Mesothelial cell of epicardium (in vitro differentiated cells): ENCODE results near the gene DHTKD1. TPM values are rescaled to one million over a fixed set of nuclear protein-coding genes. Genes with fewer than 3 reads are reported as not detected.

Source experiments
- DNase-seq, 2 experiments: peaks; one replicate each; pipeline ENCODE4 v3.0.0; 2021; ENCODE audit warnings: low spot score in 2 of 2; ENCODE audit not compliant: unreplicated experiment in 2 of 2
- H3K27ac Mint-ChIP-seq: 2 replicates; pipeline ENCODE4 v1.8.0; 2021; ENCODE audit warnings: mixed read lengths
- H3K27me3 Mint-ChIP-seq: 2 replicates; pipeline ENCODE4 v1.8.0; 2021; ENCODE audit warnings: low read depth, mixed read lengths
- H3K36me3 Mint-ChIP-seq: 2 replicates; pipeline ENCODE4 v1.8.0; 2021; ENCODE audit warnings: mixed read lengths
- H3K4me1 Mint-ChIP-seq: 2 replicates; pipeline ENCODE4 v1.8.0; 2021; ENCODE audit warnings: mixed read lengths
- H3K4me3 Mint-ChIP-seq: 2 replicates; pipeline ENCODE4 v1.8.0; 2021; ENCODE audit warnings: mild to moderate bottlenecking, moderate library complexity, mixed read lengths
- H3K9me3 Mint-ChIP-seq: 2 replicates; pipeline ENCODE4 v1.8.0; 2021; ENCODE audit warnings: mixed read lengths
- CTCF ChIP-seq: fragments of 200-600 bp; sonication (generic); IDR thresholded peaks from one replicate; pipeline ENCODE4 v1.5.0; 2021; ENCODE audit warnings: antibody characterized with exemption; ENCODE audit not compliant: unreplicated experiment
- total RNA-seq: library from RNA; stranded (reverse); gene quantifications from 3 replicates; pipeline ENCODE4 v1.2.1, GENCODE V29; 2021

Gene DHTKD1
- total RNA-seq, 1 donor from 2014 or later = 22.9 TPM

- Mint-ChIP-seq H3K36me3 (no peaks in the 10 kb centered on the region), H3K27me3 (peaks cover 5% of the 10 kb centered on the region), H3K9me3 (peaks cover 4% of the 10 kb centered on the region), H3K4me3 (peak within 1 kb of the TSS; percentile 87), H3K4me1 (peaks cover 20% of the 10 kb centered on the region), H3K27ac (peak within 1 kb of the TSS; percentile 99)
- TF ChIP-seq CTCF = no peak
- peak; percentile 95 for DNase-seq
Observed at GRCh38 chr10:12042797-12043651, 25.7 kb upstream of the DHTKD1 start, which contains the start of gene UPF2. UPF2 (minus strand) TSS chr10:12042809; CDS start chr10:12035423, 7,386 bp downstream.

- peaks cover 16% of the 10 kb centered on the region for H3K4me1 Mint-ChIP-seq
- no peak overlapping the region for H3K27ac Mint-ChIP-seq
- no peaks in the 10 kb centered on the region for H3K36me3 Mint-ChIP-seq
- H3K4me3 Mint-ChIP-seq = no peak overlapping the region
- H3K9me3 Mint-ChIP-seq = peaks cover 4% of the 10 kb centered on the region
- TF ChIP-seq CTCF = no peak
- peaks cover 5% of the 10 kb centered on the region for H3K27me3 Mint-ChIP-seq
- no peak for DNase-seq
Observed at GRCh38 chr10:12045596-12045995, 23.2 kb upstream of the DHTKD1 start.

- Mint-ChIP-seq H3K9me3 (no peaks in the 10 kb centered on the region), H3K4me3 (no peak overlapping the region), H3K36me3 (no peaks in the 10 kb centered on the region), H3K27me3 (peaks cover 5% of the 10 kb centered on the region), H3K27ac (no peak overlapping the region), H3K4me1 (no peaks in the 10 kb centered on the region)
- no peak for TF ChIP-seq CTCF
- DNase-seq = no peak
Observed at GRCh38 chr10:12048547-12048946, 20.2 kb upstream of the DHTKD1 start.

GRCh38 chr10:12050528-12050927 is 18.2 kb upstream of the DHTKD1 start:
- Mint-ChIP-seq H3K36me3 (no peaks in the 10 kb centered on the region), H3K4me1 (no peaks in the 10 kb centered on the region), H3K4me3 (no peak overlapping the region), H3K9me3 (no peaks in the 10 kb centered on the region), H3K27me3 (peaks cover 5% of the 10 kb centered on the region), H3K27ac (no peak overlapping the region)
- no peak for TF ChIP-seq CTCF
- DNase-seq = no peak

GRCh38 chr10:12051241-12051640 is 17.5 kb upstream of the DHTKD1 start:
- Mint-ChIP-seq H3K27ac (no peak overlapping the region), H3K9me3 (no peaks in the 10 kb centered on the region), H3K4me1 (no peaks in the 10 kb centered on the region), H3K36me3 (no peaks in the 10 kb centered on the region), H3K4me3 (no peak overlapping the region), H3K27me3 (peaks cover 5% of the 10 kb centered on the region)
- TF ChIP-seq CTCF = no peak
- no peak for DNase-seq
